Right lobe of liver (tissue), 6 donors: ENCODE results near the gene NCS1. TPM values are rescaled to one million over a fixed set of nuclear protein-coding genes. Genes with fewer than 3 reads are reported as not detected.

Experiments used
- ATAC-seq, 4 donors: fragments of 200-7000 bp; cut with Tn5 transposase; one replicate each; pipeline ENCODE4 v1.9.1; 2020; ENCODE audit warnings: mild to moderate bottlenecking in 4 of 4, moderate library complexity in 4 of 4
- DNase-seq, 3 donors: peaks; one replicate each; pipeline ENCODE4 v3.0.0-alpha.2; 2020
- H3K27ac ChIP-seq, 3 donors: fragments of 200-600 bp; one replicate each; pipeline ENCODE4 v1.8.0; 2022
- H3K27me3 ChIP-seq, 2 donors: fragments of 200-600 bp; one replicate each; pipeline ENCODE4 v1.8.0; 2022
- H3K36me3 ChIP-seq, 4 donors: fragments of 200-600 bp; sonication (generic) in 1 of 4; one replicate each; pipeline versions ENCODE4 v1.5.1 to v1.8.0; 2017 to 2022; ENCODE audit warnings: control low read depth in 1 of 4
- H3K4me1 ChIP-seq, 4 donors: fragments of 200-600 bp; sonication (generic) in 1 of 4; one replicate each; pipeline versions ENCODE4 v1.5.1 to v1.8.0; 2017 to 2022; ENCODE audit warnings: control low read depth in 1 of 4
- H3K4me3 ChIP-seq, 3 donors: fragments of 200-600 bp; one replicate each; pipeline ENCODE4 v1.8.0; 2022
- H3K9me3 ChIP-seq, 4 donors: fragments of 200-600 bp; sonication (generic) in 1 of 4; one replicate each; pipeline versions ENCODE4 v1.5.1 to v1.8.0; 2017 to 2022; ENCODE audit warnings: control low read depth in 1 of 4
- CTCF ChIP-seq, 4 donors: fragments of 200-600 bp in 3 of 4; fragments of 450-650 bp in 1 of 4; IDR thresholded peaks; one replicate each; pipeline versions ENCODE4 v1.5.1 to v1.8.0; 2016 to 2022; ENCODE audit warnings: antibody characterized with exemption in 4 of 4, mild to moderate bottlenecking in 2 of 4
- POLR2A ChIP-seq: fragments of 450-650 bp; IDR thresholded peaks from one replicate; pipeline ENCODE4 v1.6.1; 2017; ENCODE audit warnings: antibody characterized with exemption, mild to moderate bottlenecking
- WGBS: methylation state at CpG from one replicate; pipeline ENCODE4 v1.1.6; 2018; ENCODE audit warnings: low coverage, low lambda C conversion rate; ENCODE audit not compliant: insufficient coverage; ENCODE audit errors: missing lambda C conversion rate; 5-methylcytosine and 5-hydroxymethylcytosine counted together
- intact Hi-C, 2 donors: fragments of 100-400 bp; cut with DNase I; formaldehyde crosslinking; loops; one replicate each; pipeline versions ENCODE4 v1.11.2 to v1.14.1; 2022
- total RNA-seq, 6 experiments: library from RNA; depleted of rRNA in 2 of 6; stranded (reverse); fragments of >200 nt in 2 of 6; fragmentation: NEBNext Ultra II Directional in 3 of 6; extraction: Animal tissue kit (Norgen Biotek cat#: 25700) in 3 of 6; gene quantifications; one replicate each; pipeline versions ENCODE4 v1.1.0 to v1.2.4, GENCODE V29; 2016 to 2023
- donor health status: DM: no; HTN: yes; CAD: no.
- donor health status: DM: no; HTN: no; CAD: no.
- donor health status: DM: no; HTN: no; CAD: no.
- donor health status: DM: no; HTN: yes; CAD: no.
- donor health status: DM: no; HTN: yes; CAD: no.

The NCS1 gene
- total RNA-seq, 6 experiments from 2014 or later = 1.6 to 3.3 (median 2.8) TPM

GRCh38 chr9:130159915-130160670 is 12.1 kb upstream of the NCS1 start:
- no peak overlapping the region for H3K27ac ChIP-seq
- H3K4me3 ChIP-seq = no peak overlapping the region
- no peaks in the 10 kb centered on the region for H3K36me3 ChIP-seq
- no peak for ATAC-seq
- TF ChIP-seq CTCF (IDR thresholded peaks at IDR 0.05) = no peak
- no peak for TF ChIP-seq POLR2A
- H3K4me1 ChIP-seq = peaks cover 0 to 7% (median 3%) of the 10 kb centered on the region in 4 donors
- no peaks in the 10 kb centered on the region for H3K9me3 ChIP-seq
- intact Hi-C loops = no loop called here
- H3K27me3 ChIP-seq = no peaks in the 10 kb centered on the region
- DNase-seq = peak in 1 of 3 donors; percentile 51
- WGBS = no CpG with 5 or more reads among the region's 10 CpGs

GRCh38 chr9:130160862-130161470 is 11.2 kb upstream of the NCS1 start:
- Histone ChIP-seq H3K27me3 (no peaks in the 10 kb centered on the region), H3K27ac (no peak overlapping the region), H3K4me1 (peaks cover 0 to 7% (median 3%) of the 10 kb centered on the region in 4 donors), H3K9me3 (no peaks in the 10 kb centered on the region), H3K36me3 (no peaks in the 10 kb centered on the region), H3K4me3 (no peak overlapping the region)
- WGBS = 82% methylated on average over 2 of the region's 3 CpGs
- DNase-seq (no peak), ATAC-seq (no peak)
- TF ChIP-seq CTCF (IDR thresholded peaks at IDR 0.05) (no peak), POLR2A (no peak)
- intact Hi-C loops = no loop called here

- H3K4me3 ChIP-seq = no peak overlapping the region
- no peaks in the 10 kb centered on the region for H3K36me3 ChIP-seq
- H3K27me3 ChIP-seq = no peaks in the 10 kb centered on the region
- DNase-seq (no peak), ATAC-seq (no peak)
- WGBS = 85% methylated on average over 1 of the region's 1 CpG
- no peak overlapping the region for H3K27ac ChIP-seq
- TF ChIP-seq POLR2A (no peak), CTCF (IDR thresholded peaks at IDR 0.05) (no peak)
- H3K9me3 ChIP-seq = no peaks in the 10 kb centered on the region
- H3K4me1 ChIP-seq = no peaks in the 10 kb centered on the region
- intact Hi-C loops = no loop called here
Observed at GRCh38 chr9:130165579-130165978, 6.6 kb upstream of the NCS1 start.

- intact Hi-C loops = no loop called here
- no peak for ATAC-seq
- H3K27me3 ChIP-seq = no peaks in the 10 kb centered on the region
- WGBS = 75% methylated on average over 4 of the region's 4 CpGs
- no peaks in the 10 kb centered on the region for H3K9me3 ChIP-seq
- DNase-seq = no peak
- TF ChIP-seq POLR2A (no peak), CTCF (IDR thresholded peaks at IDR 0.05) (no peak)
- H3K4me1 ChIP-seq = no peaks in the 10 kb centered on the region
- H3K36me3 ChIP-seq = no peaks in the 10 kb centered on the region
- no peak overlapping the region for H3K4me3 ChIP-seq
- H3K27ac ChIP-seq = no peak overlapping the region
Observed at GRCh38 chr9:130166399-130166798, 5.8 kb upstream of the NCS1 start.
